DOHH2 (cell line): ENCODE results near the gene WDTC1.
"Not testable (repeated sequence)": the region's sequence is repeated elsewhere in the genome, so short reads cannot be mapped to it uniquely, and the experiment has no call there.

ENCODE experiments used
- H3F3A ChIP-seq: fragments of 200-600 bp; sonication (generic), shearing (Covaris generic); 2 replicates; pipeline ENCODE4 v1.6.0; 2016; ENCODE audit warnings: antibody characterized with exemption, mild to moderate bottlenecking; ENCODE audit not compliant: control insufficient read depth, insufficient read depth
- H3K27ac ChIP-seq: fragments of 200-600 bp; sonication (generic); 2 replicates; pipeline ENCODE4 v1.5.1; 2014; ENCODE audit warnings: low read depth, mild to moderate bottlenecking, low read length, moderate library complexity
- H3K27me3 ChIP-seq: fragments of 200-600 bp; sonication (generic); 2 replicates; pipeline ENCODE4 v1.6.1; 2014; ENCODE audit warnings: mild to moderate bottlenecking, low read length, mixed read lengths; ENCODE audit not compliant: control insufficient read depth
- H3K36me3 ChIP-seq: fragments of 200-600 bp; sonication (generic); 2 replicates; pipeline ENCODE4 v1.6.1; 2014; ENCODE audit warnings: mild to moderate bottlenecking, low read length, moderate library complexity, mixed read lengths; ENCODE audit not compliant: control insufficient read depth
- H3K4me1 ChIP-seq: fragments of 200-600 bp; sonication (generic); 2 replicates; pipeline ENCODE4 v1.6.1; 2014; ENCODE audit warnings: mild to moderate bottlenecking, low read length, mixed read lengths; ENCODE audit not compliant: control insufficient read depth
- H3K4me2 ChIP-seq: fragments of 200-600 bp; sonication (generic); 2 replicates; pipeline ENCODE4 v1.6.0; 2014; ENCODE audit warnings: mild to moderate bottlenecking, low read length, moderate library complexity
- H3K4me3 ChIP-seq: fragments of 200-600 bp; sonication (generic); 2 replicates; pipeline ENCODE4 v1.5.1; 2014; ENCODE audit warnings: mild to moderate bottlenecking, low read length, mixed read lengths
- H3K79me2 ChIP-seq: fragments of 200-600 bp; sonication (generic); 2 replicates; pipeline ENCODE4 v1.6.1; 2014; ENCODE audit warnings: mild to moderate bottlenecking, low read length, mixed read lengths; ENCODE audit not compliant: control insufficient read depth
- H3K9me2 ChIP-seq: fragments of 200-600 bp; sonication (generic); replicated peaks from 2 replicates; pipeline ENCODE4 v1.6.1; 2014; ENCODE audit warnings: mild to moderate bottlenecking, low read length, mixed read lengths; ENCODE audit not compliant: control insufficient read depth
- H3K9me3 ChIP-seq: fragments of 200-600 bp; sonication (generic); 2 replicates; pipeline ENCODE4 v1.6.1; 2014; ENCODE audit warnings: antibody characterized with exemption, low read length, mixed read lengths; ENCODE audit not compliant: control insufficient read depth, insufficient read depth
- H4K20me1 ChIP-seq: fragments of 200-600 bp; sonication (generic); 2 replicates; pipeline ENCODE4 v1.6.0; 2014; ENCODE audit warnings: low read depth, mild to moderate bottlenecking, antibody characterized with exemption, low read length, moderate library complexity; ENCODE audit not compliant: control insufficient read depth, insufficient read depth
- EZH2phosphoT487 ChIP-seq: fragments of 200-600 bp; sonication (generic); IDR thresholded peaks from 2 replicates; pipeline ENCODE4 v1.6.1; 2017; ENCODE audit warnings: borderline replicate concordance, mild to moderate bottlenecking, antibody characterized with exemption, low read length, moderate library complexity, mixed read lengths
- TF ChIP-seq, protein P1 (sequence below): fragments of 200-600 bp; sonication (generic); IDR thresholded peaks from one replicate; pipeline ENCODE4 v1.5.1; 2014; ENCODE audit warnings: antibody characterized with exemption, mild to moderate bottlenecking, low read depth, low read length; ENCODE audit not compliant: poor library complexity, severe bottlenecking

Gene WDTC1

DNA sequence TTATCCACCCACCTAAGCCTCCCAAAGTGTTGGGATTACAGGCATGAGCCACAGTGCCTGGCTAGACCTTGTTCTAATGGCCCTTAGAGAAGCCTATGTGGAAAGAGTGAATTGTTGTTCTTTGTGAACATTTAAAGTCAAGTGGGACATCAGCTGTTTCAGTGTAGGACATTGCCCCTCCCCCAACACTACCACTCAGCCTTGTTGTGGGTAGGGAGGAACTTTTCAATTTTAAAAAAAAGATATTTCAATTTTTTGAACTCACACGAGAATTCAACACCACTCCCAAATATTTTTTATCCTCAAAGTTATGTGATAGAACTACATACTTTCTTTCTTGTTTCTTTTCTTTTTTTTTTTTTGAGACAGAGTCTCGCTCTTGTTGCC, 50.8 kb downstream of the WDTC1 start:
- no peak overlapping the region for H3K4me3 ChIP-seq
- no peaks in the 10 kb centered on the region for H3K36me3 ChIP-seq
- no peak for TF ChIP-seq EZH2phosphoT487
- TF ChIP-seq, protein P1, sequence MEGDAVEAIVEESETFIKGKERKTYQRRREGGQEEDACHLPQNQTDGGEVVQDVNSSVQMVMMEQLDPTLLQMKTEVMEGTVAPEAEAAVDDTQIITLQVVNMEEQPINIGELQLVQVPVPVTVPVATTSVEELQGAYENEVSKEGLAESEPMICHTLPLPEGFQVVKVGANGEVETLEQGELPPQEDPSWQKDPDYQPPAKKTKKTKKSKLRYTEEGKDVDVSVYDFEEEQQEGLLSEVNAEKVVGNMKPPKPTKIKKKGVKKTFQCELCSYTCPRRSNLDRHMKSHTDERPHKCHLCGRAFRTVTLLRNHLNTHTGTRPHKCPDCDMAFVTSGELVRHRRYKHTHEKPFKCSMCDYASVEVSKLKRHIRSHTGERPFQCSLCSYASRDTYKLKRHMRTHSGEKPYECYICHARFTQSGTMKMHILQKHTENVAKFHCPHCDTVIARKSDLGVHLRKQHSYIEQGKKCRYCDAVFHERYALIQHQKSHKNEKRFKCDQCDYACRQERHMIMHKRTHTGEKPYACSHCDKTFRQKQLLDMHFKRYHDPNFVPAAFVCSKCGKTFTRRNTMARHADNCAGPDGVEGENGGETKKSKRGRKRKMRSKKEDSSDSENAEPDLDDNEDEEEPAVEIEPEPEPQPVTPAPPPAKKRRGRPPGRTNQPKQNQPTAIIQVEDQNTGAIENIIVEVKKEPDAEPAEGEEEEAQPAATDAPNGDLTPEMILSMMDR: no peak
- no peaks in the 10 kb centered on the region for H3K27me3 ChIP-seq
- no peak overlapping the region for H3K27ac ChIP-seq
- H4K20me1 ChIP-seq: no peaks in the 10 kb centered on the region
- H3K9me2 ChIP-seq: no peaks in the 10 kb centered on the region
- no peaks in the 10 kb centered on the region for H3K79me2 ChIP-seq
- H3K4me2 ChIP-seq: no peak overlapping the region
- peaks cover 16% of the 10 kb centered on the region for H3K4me1 ChIP-seq
- H3F3A ChIP-seq: no peaks in the 10 kb centered on the region
- H3K9me3 ChIP-seq: no peaks in the 10 kb centered on the region

- not testable (repeated sequence) for H3K36me3 ChIP-seq, H3K27ac ChIP-seq, H3F3A ChIP-seq, H3K9me2 ChIP-seq, H3K27me3 ChIP-seq, H4K20me1 ChIP-seq, H3K9me3 ChIP-seq, H3K79me2 ChIP-seq, H3K4me3 ChIP-seq, H3K4me2 ChIP-seq
- H3K4me1 ChIP-seq: peaks cover 16% of the 10 kb centered on the region
Observed at GRCh38 chr1:27285821-27286220, 51.4 kb downstream of the WDTC1 start.

- not testable (repeated sequence) for H3K36me3 ChIP-seq, H3K27me3 ChIP-seq, H3K4me2 ChIP-seq, H3K27ac ChIP-seq, H3K4me3 ChIP-seq, H4K20me1 ChIP-seq, H3K79me2 ChIP-seq, H3K4me1 ChIP-seq, H3K9me2 ChIP-seq, H3K9me3 ChIP-seq, H3F3A ChIP-seq
Observed at GRCh38 chr1:27289125-27289524, 54.7 kb downstream of the WDTC1 start.

DNA sequence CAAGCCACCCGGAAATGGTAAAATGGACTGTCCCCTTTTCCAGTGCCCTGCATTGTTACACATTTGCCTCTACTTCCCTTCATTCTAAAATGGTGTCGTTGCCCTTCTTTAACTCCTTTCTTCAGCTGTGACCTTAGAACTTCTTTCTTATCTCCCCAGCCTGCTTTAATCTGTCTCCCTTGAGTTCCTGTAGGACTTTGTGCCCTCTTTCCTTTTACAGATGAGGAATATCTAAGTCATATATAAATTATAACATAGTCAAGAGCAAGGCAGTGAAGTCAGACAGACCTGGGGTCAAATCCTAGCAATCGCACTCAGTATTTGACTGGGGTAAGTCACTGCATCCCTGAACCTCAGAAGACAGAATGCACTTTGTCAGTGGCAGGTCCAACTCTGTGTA, 56.1 kb downstream of the WDTC1 start:
- Histone ChIP-seq H3K4me1 (no peaks in the 10 kb centered on the region), H3K36me3 (peaks cover 3% of the 10 kb centered on the region; the same call in 1 of the 2 replicates)

More for the DNA sequence above, 56.1 kb downstream of the WDTC1 start:
- Histone ChIP-seq H3K4me3 (no peak overlapping the region), H3K79me2 (no peaks in the 10 kb centered on the region), H3K9me3 (no peaks in the 10 kb centered on the region), H3K4me2 (no peak overlapping the region), H4K20me1 (no peaks in the 10 kb centered on the region), H3K27ac (no peak overlapping the region), H3K27me3 (no peaks in the 10 kb centered on the region), H3K9me2 (no peaks in the 10 kb centered on the region), H3F3A (no peaks in the 10 kb centered on the region)
- TF ChIP-seq, protein P1: no peak
- no peak for TF ChIP-seq EZH2phosphoT487
